ENCODE measurements around the gene DDR2. TPM values are rescaled to one million over a fixed set of nuclear protein-coding genes. Genes with fewer than 3 reads are reported as not detected.

The DDR2 gene
- total and polyA plus RNA-seq, 8 donors = 28.5 to 47.9 (median 45.0) TPM

- DNase-seq (no peak), ATAC-seq (no peak)
- Histone ChIP-seq H3K36me3 (no peaks in the 10 kb centered on the region), H3K27me3 (no peaks in the 10 kb centered on the region), H3K9me3 (peaks cover 0 to under 1% of the 10 kb centered on the region in 2 donors), H3K4me3 (no peak overlapping the region), H3K27ac (no peak overlapping the region), H3K4me1 (no peaks in the 10 kb centered on the region)
- no peak for TF ChIP-seq CTCF (IDR thresholded peaks at IDR 0.05)
- intact Hi-C loops (cut with DNase I) = no loop called here
These were observed 124.3 kb downstream of the DDR2 start for GRCh38 chr1:162756523-162756922.

- Histone ChIP-seq H3K27me3 (no peaks in the 10 kb centered on the region), H3K4me3 (no peak overlapping the region), H3K36me3 (no peaks in the 10 kb centered on the region), H3K4me1 (no peaks in the 10 kb centered on the region), H3K27ac (no peak overlapping the region), H3K9me3 (no peaks in the 10 kb centered on the region)
- no peak for TF ChIP-seq CTCF (IDR thresholded peaks at IDR 0.05)
- intact Hi-C loops (cut with DNase I) = no loop called here
- no peak for ATAC-seq
- no peak for DNase-seq
These were observed 125.2 kb downstream of the DDR2 start for GRCh38 chr1:162757476-162757875.

GRCh38 chr1:162765788-162766187 is 133.5 kb downstream of the DDR2 start:
- DNase-seq (no peak), ATAC-seq (no peak)
- no peaks in the 10 kb centered on the region for H3K4me1 ChIP-seq
- no peak for TF ChIP-seq CTCF (IDR thresholded peaks at IDR 0.05)
- no peaks in the 10 kb centered on the region for H3K27me3 ChIP-seq
- H3K9me3 ChIP-seq = no peaks in the 10 kb centered on the region
- no peaks in the 10 kb centered on the region for H3K36me3 ChIP-seq
- H3K4me3 ChIP-seq = no peak overlapping the region
- intact Hi-C loops (cut with DNase I) = no loop called here
- no peak overlapping the region for H3K27ac ChIP-seq

GRCh38 chr1:162772571-162773154 is 140.4 kb downstream of the DDR2 start:
- TF ChIP-seq CTCF (IDR thresholded peaks at IDR 0.05) = no peak
- Histone ChIP-seq H3K36me3 (no peaks in the 10 kb centered on the region), H3K27me3 (no peaks in the 10 kb centered on the region), H3K4me1 (no peaks in the 10 kb centered on the region), H3K27ac (no peak overlapping the region), H3K9me3 (no peaks in the 10 kb centered on the region), H3K4me3 (no peak overlapping the region)
- no peak for ATAC-seq
- intact Hi-C loops (cut with DNase I) = no loop called here
- no peak for DNase-seq

- no peak overlapping the region for H3K27ac ChIP-seq
- TF ChIP-seq CTCF (IDR thresholded peaks at IDR 0.05) = no peak
- intact Hi-C loops (cut with DNase I) = no loop called here
- DNase-seq = no peak
- no peaks in the 10 kb centered on the region for H3K36me3 ChIP-seq
- no peaks in the 10 kb centered on the region for H3K4me1 ChIP-seq
- no peak for ATAC-seq
- no peaks in the 10 kb centered on the region for H3K27me3 ChIP-seq
- no peaks in the 10 kb centered on the region for H3K9me3 ChIP-seq
- no peak overlapping the region for H3K4me3 ChIP-seq
These were observed 141.7 kb downstream of the DDR2 start for GRCh38 chr1:162774007-162774406.
